Measurements from ENCODE around the gene PDE4D. TPM values are rescaled to one million over a fixed set of nuclear protein-coding genes. Genes with fewer than 3 reads are reported as not detected.

PDE4D gene
- total and polyA plus RNA-seq, 2 of the 4 experiments (the other 2 are of a cell fraction), result 1.4 to 7.9 TPM

DNA sequence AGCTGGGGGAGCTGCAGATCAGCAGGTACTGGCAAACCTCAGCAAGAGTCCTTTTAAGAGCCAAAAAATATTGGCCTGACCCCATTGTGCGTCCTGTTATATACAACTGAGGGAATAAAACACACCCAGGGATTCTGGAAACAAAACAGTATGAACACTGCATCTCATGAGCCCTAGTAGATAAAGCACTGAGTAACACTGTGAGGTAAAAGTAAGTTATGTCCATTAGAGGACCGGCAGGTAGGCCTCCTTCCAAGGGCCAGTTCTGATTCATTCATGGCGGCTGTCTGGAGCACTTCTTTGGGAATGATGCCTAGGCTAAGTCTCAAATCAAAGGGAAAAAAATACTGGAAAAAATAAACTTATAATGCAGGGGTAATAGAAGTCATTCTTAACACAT, 64.9 kb downstream of the PDE4D start:
- H4K8ac ChIP-seq (ENCODE audit: low read depth in 2 of 2, low read length in 2 of 2), result no peak overlapping the region; a peak in 1 of 4 replicates

More for the DNA sequence above, 64.9 kb downstream of the PDE4D start:
- Histone ChIP-seq H4K91ac (ENCODE audit: insufficient read depth, low read depth, low read length) (no peak overlapping the region), H4K5ac (ENCODE audit: low read depth, low read length) (no peak overlapping the region), H2AK5ac (ENCODE audit: low read depth, low read length) (no peak overlapping the region), H3K79me1 (ENCODE audit: low read depth in 1 of 2, low read length in 2 of 2) (no peaks in the 10 kb centered on the region), H3K18ac (ENCODE audit: low read depth, low read length) (peak overlapping the region; percentile 52; the same call in 1 of the 2 replicates), H4K20me1 (ENCODE audit: insufficient read depth, low read length) (no peaks in the 10 kb centered on the region), H2BK5ac (ENCODE audit: low read depth, low read length, poor library complexity, severe bottlenecking) (no peak overlapping the region), H3K4me3 (ENCODE audit: insufficient read depth, low read depth, low read length) (no peak overlapping the region), H3K9me3 (ENCODE audit: control insufficient read depth, insufficient read depth, low read length) (no peaks in the 10 kb centered on the region), H3K27ac (ENCODE audit: insufficient read depth, low read length) (no peak overlapping the region), H3K36me3 (ENCODE audit: control insufficient read depth, insufficient read depth, low read length) (no peaks in the 10 kb centered on the region), H3K9ac (ENCODE audit: low read depth, low read length) (no peak overlapping the region), H3K23ac (ENCODE audit: low read depth, low read length) (no peak overlapping the region), H3K9me1 (ENCODE audit: insufficient read depth, low read length) (0 out of 2 replicates have a peak, but pooled peaks cover 3% of the 10 kb centered on the region), H2BK120ac (ENCODE audit: low read depth, low read length) (peak overlapping the region; percentile 10; the same call in 1 of the 2 replicates), H3K56ac (ENCODE audit: extremely low read depth, insufficient read depth, low read length) (no peak overlapping the region), H3K4ac (ENCODE audit: low read depth, low read length) (no peak overlapping the region), H2BK15ac (ENCODE audit: low read depth, low read length) (peak overlapping the region; percentile 26; the same call in 1 of the 3 replicates), H3K4me2 (ENCODE audit: low read depth, low read length) (no peak overlapping the region), H3K14ac (replicated peaks; ENCODE audit: low read depth, low read length) (no peak overlapping the region), H3K4me1 (ENCODE audit: control insufficient read depth, insufficient read depth, low read length) (peaks cover 12% of the 10 kb centered on the region), H2AK9ac (replicated peaks; ENCODE audit: low read depth, low read length, poor library complexity) (no peak overlapping the region), H3K27me3 (ENCODE audit: control insufficient read depth, insufficient read depth, low read length) (no peaks in the 10 kb centered on the region; the same call in 1 of the 2 replicates), H2BK20ac (ENCODE audit: low read depth, low read length) (peak overlapping the region; percentile 34; the same call in 1 of the 2 replicates), H2AFZ (replicated peaks; ENCODE audit: low read length, poor library complexity) (no peak overlapping the region)
- in situ Hi-C loops (cut with MboI; ENCODE audit: low sequenced_read_pairs), result no loop called here
- no CpG with 5 or more reads among the region's 3 CpGs for WGBS, 2 experiments (ENCODE audit: extremely low coverage in 2 of 2, insufficient read length in 1 of 2)
- DNase-seq (no peak), ATAC-seq (ENCODE audit: low read depth) (no peak)
- intact Hi-C loops (cut with micrococcal nuclease), result no loop called here
- ChIA-PET POLR2A (ENCODE audit: unreplicated experiment) (no interaction called here), CTCF (no interaction called here)
- TF ChIP-seq FOS (IDR thresholded peaks at IDR 0.05; ENCODE audit: low read depth, low read length), result no peak
- no peak for TF ChIP-seq MAFK (IDR thresholded peaks at IDR 0.05; ENCODE audit: low read depth, low read length)
- no peak for TF ChIP-seq MAZ (IDR thresholded peaks at IDR 0.05; ENCODE audit: borderline replicate concordance, low read depth, low read length)
- TF ChIP-seq POLR2A (IDR thresholded peaks at IDR 0.05; ENCODE audit: low read depth, low read length), result no peak
- no peak for TF ChIP-seq CEBPB (IDR thresholded peaks at IDR 0.05; ENCODE audit: low read depth, low read length)
- TF ChIP-seq, protein P1, sequence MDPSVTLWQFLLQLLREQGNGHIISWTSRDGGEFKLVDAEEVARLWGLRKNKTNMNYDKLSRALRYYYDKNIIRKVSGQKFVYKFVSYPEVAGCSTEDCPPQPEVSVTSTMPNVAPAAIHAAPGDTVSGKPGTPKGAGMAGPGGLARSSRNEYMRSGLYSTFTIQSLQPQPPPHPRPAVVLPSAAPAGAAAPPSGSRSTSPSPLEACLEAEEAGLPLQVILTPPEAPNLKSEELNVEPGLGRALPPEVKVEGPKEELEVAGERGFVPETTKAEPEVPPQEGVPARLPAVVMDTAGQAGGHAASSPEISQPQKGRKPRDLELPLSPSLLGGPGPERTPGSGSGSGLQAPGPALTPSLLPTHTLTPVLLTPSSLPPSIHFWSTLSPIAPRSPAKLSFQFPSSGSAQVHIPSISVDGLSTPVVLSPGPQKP (IDR thresholded peaks at IDR 0.05; ENCODE audit: borderline replicate concordance, low read depth, low read length), result no peak
- TF ChIP-seq, protein P2, sequence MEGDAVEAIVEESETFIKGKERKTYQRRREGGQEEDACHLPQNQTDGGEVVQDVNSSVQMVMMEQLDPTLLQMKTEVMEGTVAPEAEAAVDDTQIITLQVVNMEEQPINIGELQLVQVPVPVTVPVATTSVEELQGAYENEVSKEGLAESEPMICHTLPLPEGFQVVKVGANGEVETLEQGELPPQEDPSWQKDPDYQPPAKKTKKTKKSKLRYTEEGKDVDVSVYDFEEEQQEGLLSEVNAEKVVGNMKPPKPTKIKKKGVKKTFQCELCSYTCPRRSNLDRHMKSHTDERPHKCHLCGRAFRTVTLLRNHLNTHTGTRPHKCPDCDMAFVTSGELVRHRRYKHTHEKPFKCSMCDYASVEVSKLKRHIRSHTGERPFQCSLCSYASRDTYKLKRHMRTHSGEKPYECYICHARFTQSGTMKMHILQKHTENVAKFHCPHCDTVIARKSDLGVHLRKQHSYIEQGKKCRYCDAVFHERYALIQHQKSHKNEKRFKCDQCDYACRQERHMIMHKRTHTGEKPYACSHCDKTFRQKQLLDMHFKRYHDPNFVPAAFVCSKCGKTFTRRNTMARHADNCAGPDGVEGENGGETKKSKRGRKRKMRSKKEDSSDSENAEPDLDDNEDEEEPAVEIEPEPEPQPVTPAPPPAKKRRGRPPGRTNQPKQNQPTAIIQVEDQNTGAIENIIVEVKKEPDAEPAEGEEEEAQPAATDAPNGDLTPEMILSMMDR (conservative IDR thresholded peaks at IDR 0.05; ENCODE audit: low read depth, low read length), result no peak
- TF ChIP-seq SMC3 (IDR thresholded peaks at IDR 0.05; ENCODE audit: low read depth, low read length), result no peak
- TF ChIP-seq MXI1 (IDR thresholded peaks at IDR 0.05; ENCODE audit: borderline replicate concordance, low read depth, low read length), result no peak
- no peak for TF ChIP-seq NFE2L2 (IDR thresholded peaks at IDR 0.05; ENCODE audit: low read depth, low read length)
- no peak for TF ChIP-seq RAD21 (IDR thresholded peaks at IDR 0.05; ENCODE audit: low read length)
- TF ChIP-seq CHD1 (IDR thresholded peaks at IDR 0.05; ENCODE audit: low read depth, low read length), result no peak
- no peak for TF ChIP-seq RCOR1 (IDR thresholded peaks at IDR 0.05; ENCODE audit: insufficient replicate concordance, low read length)
- TF ChIP-seq, protein P3, sequence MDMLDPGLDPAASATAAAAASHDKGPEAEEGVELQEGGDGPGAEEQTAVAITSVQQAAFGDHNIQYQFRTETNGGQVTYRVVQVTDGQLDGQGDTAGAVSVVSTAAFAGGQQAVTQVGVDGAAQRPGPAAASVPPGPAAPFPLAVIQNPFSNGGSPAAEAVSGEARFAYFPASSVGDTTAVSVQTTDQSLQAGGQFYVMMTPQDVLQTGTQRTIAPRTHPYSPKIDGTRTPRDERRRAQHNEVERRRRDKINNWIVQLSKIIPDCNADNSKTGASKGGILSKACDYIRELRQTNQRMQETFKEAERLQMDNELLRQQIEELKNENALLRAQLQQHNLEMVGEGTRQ (IDR thresholded peaks at IDR 0.05; ENCODE audit: low read depth, low read length), result no peak
- TF ChIP-seq RFX5 (IDR thresholded peaks at IDR 0.05; ENCODE audit: low read depth, low read length), result no peak
- no TSS peak for BruUV-seq (replicated peaks)
- dilution Hi-C loops (cut with HindIII; ENCODE audit: low sequenced_read_pairs, unreplicated experiment), result no loop called here

Measured in IMR-90 (cell line).